AG08395 (cell line): ENCODE data around the gene WDR18.

Source experiments
- DNase-seq: peaks from one replicate; pipeline ENCODE4 v3.0.0; 2012; ENCODE audit warnings: mixed read lengths, low spot score

Gene WDR18

DNA sequence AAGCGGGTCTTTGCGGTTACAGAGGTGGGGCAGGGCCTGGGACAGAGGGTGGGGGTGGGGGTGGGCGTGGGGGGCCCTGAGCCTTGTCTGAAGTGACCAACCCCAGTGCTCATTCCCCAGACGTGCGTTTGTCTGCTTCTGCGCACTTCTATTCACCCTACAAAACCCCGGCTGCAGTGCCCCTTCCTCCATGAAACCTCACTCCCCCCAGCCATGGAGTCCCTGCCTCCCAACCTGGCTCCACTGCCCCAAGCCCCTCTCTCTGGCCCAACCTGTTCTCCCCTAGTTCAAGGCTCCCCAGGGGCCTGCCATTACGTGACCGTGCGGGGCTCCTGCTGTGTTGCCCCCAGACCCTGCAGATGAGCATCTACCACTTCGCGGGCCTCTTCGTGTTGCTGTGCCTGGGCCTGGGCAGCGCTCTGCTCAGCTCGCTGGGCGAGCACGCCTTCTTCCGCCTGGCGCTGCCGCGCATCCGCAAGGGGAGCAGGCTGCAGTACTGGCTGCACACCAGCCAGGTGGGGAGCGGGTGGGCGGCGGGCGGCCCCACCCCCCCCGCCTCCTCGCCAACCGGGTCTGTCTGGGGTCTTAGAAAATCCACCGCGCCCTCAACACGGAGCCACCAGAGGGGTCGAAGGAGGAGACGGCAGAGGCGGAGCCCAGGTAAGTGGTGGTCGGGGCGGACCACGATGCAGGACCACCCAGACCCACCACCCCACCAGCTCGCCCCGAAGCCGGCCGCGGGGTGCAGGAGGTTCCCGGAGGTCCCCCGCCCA lies 24.3 kb downstream of the WDR18 start:
- DNase-seq: no peak

DNA sequence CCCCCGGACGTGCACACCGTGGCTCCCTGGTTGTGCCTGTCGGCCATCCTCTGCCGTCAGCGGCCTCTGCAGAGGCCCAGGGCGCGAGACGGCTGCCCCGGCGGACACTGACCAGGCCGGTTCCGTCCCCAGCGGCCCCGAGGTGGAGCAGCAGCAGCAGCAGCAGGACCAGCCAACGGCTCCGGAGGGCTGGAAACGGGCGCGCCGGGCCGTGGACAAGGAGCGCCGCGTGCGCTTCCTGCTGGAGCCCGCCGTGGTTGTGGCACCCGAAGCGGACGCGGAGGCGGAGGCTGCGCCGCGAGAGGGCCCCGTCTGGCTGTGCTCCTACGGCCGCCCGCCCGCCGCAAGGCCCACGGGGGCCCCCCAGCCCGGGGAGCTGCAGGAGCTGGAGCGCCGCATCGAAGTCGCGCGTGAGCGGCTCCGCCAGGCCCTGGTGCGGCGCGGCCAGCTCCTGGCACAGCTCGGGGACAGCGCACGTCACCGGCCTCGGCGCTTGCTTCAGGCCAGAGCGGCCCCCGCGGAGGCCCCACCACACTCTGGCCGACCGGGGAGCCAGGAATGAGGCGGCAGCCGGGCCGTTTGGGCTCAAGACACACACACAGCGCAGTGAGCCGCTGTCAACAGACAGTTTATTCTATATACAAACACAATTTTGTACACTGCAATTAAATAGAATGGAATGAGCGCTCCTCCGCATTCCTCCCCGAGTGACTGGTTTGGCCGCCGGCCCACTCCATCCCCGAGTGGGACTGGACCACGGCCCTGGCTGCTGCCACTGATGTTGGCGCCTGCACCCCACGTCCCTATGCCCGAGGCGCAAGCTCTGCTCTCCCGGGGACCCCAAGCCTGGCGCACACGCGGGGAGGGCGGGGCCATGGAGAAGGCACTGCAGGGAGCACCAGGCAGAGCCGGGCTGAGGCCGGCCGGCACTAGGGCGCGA lies 25.2 kb downstream of the WDR18 start:
- DNase-seq: no peak

DNA sequence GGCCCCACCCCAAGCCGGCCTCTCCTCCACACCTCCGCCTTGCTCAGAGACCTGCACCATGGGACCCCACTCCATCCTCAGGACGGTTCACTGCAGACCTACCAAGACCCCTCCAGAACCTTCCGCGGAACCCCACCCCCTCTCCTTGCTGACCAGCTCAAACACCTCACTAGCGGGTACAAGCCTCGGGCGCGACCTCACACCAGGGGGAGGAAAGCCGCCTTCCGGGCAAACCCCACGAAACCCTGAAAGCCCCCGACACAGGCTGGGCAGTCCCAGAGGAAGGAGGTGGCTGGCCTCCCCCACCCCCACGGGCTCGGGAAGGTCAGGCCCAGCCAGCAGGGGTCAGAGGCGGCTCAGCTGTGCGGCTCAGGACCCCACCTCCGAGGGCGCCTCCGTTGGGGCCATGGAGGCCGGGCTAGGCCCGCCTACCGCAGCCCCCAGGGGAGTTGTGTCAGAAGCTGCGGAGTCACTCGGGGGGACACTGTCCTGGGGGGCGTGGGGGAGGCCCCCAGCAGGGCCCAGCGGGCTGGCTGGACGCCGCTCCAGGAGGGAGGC lies 25.9 kb downstream of the WDR18 start:
- no peak for DNase-seq

DNA sequence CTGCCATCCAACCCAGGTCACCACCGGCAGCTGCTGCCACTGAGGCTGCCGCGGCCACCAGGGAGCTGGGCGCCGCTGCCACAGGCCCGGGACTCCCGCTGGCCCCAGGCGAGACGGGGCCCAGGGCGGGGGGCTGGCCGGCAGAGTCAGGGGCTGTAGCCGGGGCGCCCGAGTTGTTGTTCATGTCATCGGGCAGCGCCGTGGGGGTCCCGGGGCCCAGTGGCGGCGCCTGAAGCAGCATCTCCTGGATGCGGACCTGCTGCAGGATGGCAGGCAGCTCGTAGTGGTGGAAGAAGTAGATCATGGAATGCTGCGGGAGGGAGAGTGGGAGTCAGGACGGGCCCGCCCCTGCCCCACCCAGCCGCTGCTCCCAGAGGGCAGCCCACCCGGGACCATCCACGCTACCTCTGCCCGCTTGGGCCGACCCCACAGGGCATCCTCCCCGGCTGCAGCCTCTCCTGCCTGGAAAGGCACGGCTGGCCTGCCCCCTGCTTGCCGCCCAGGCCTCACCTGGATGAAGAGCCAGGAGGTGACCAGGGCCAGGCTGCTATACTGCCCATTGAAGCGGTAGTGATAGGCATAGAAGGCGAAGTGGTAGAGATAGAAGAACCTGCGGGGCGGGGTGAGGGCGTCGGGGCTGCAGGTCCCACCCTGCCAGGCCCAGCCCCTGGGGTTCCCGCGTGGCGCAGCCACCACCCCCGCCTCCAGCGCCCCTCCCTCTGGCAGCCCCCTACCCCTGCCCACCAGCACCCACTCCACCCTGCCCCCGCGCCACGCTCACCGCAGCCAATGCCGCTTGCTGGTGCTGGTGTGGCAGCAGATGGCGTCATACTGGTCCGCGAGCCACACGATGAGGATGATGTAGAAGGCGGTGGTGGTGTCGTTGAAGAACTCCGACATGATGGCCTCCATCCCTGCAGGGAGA lies 26.7 kb downstream of the WDR18 start:
- DNase-seq: no peak

DNA sequence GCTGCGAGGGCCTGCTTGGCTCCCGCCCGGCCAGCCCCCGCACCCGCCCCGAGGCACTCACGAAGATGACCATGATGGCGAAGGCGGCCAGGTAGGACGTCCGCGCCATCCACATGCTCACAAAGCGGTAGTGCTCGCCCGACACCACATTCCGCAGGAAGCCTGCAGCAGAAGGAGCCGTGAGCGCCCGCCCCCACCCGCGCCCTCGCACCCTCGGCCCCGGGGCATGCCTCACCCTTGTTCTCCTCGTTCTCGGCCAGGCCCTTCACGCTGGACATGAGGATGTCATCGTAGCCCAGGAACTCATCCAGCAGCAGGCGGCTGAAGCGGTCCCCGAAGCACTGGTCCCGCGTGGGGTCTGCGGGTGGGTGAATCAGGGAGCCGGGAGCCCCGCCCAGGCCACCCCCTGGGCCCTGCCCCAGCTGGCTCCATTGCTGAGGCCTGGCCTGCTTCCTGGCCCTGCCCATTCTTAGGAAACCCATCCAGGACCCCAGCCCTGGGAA lies 27.7 kb downstream of the WDR18 start:
- no peak for DNase-seq

DNA sequence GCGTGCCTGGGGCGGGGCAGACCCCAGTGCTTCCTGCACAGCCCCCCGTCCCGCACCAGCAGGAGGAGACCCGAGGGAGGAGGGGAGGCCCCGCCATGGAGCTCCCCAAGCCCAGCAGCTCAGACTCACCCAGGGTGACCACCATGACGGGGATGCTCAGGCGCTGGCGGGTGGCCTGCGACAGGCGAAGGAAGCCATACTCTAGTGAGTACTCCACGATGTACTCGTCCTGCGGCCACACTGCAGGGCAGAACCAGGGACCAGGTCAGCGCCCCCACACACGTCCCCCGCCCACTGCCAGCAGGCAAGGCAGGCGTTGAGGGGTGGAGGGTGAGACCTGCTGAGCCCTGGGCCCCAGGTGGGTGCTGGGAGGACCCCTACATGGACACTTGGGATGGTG lies 28.2 kb downstream of the WDR18 start:
- DNase-seq: no peak

DNA sequence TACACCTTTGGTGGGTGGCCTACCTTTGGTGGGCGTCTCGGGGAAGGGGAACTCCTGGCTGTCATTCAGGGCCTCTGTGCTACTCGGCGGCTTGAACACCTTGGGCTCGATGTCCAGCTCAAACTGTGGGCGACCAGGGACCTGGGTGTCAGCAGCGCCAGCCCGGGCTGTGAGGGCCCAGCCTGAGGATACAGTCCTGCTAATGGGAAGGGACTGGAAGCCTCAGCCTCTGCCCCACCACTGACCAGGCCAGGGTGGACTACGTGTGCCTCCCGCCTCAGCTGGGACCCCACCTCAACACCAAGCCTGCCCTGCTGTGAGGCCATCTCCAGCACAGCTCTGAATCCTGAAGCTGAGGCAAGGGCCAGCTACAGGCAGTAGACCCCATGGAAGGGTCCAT lies 29.1 kb downstream of the WDR18 start:
- DNase-seq: no peak

DNA sequence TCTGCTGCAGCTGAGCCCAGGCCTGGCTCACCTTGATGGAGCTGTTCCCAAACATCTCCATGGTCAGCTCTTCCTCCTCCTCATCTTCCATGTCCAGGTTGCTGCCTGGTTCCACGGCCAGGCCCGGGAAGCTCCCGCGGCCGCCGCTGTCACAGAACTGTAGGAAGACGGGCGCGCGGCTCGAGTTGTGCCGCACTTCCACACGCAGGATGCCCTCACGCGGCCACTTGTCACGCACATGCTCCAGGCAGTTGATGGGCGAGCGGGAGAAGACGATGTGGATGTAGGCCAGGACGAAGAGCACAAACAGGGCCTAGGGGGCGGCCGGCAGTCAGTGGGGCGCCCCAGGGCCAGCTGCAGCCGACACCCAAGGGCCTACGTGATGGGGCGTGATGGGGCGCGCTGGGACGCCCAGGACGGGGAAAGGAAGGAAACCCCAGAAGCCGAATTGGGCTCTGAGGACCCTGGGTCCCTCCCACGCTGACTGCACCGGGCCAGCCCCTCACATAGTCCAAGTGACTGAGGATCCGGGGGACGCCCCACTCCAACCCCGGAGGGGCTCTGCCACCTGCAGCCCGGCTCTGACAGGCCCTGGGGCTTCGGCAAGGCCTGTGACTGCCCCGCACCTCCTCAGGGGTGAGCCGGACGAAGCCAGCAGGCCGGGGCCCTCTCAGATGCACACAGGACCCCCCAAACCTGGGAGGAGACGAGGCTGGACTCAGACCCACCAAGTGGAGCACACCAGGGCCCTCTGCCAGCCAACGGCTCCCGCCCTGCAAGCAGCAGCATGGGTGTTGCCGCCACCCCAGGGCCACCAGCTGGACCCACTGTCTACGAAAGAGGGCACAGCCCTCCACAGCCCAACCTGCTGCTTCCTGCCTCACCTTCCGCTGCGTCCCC lies 30.3 kb downstream of the WDR18 start:
- DNase-seq: no peak

DNA sequence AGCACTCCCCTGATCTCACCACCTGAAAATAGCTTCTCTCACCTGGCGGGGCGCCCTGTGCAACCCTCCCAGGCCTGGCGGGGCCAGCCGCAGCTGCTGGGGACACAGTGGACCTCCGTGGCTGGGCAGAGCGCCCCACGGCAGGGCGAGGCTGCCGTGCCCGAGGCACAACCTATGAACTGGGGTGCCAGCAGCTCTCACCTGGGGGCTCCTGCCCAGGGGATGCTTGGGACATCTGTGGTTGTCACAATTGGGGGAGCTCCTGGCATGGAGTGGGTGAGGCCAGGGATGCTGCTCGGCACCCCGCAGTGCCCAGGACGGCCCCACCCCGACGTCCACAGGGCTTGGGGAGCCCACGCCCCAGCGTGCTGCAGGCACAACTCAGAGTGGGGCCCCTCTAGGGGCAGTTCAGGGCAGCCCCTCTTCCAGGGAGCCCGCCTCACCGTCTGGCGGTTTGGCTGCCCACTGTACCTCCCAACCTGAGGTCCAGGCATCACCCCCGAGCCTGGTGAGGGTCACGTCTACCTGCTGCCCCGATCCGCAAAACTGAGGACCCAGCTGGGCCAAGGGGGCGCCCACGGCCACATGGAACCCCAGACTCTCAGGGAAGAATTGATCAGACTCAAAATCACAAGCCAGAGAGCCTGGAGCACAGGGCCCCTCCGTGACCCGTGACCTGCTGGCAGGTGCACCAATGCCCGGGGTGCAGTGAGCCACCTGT lies 31.1 kb downstream of the WDR18 start:
- no peak for DNase-seq

DNA sequence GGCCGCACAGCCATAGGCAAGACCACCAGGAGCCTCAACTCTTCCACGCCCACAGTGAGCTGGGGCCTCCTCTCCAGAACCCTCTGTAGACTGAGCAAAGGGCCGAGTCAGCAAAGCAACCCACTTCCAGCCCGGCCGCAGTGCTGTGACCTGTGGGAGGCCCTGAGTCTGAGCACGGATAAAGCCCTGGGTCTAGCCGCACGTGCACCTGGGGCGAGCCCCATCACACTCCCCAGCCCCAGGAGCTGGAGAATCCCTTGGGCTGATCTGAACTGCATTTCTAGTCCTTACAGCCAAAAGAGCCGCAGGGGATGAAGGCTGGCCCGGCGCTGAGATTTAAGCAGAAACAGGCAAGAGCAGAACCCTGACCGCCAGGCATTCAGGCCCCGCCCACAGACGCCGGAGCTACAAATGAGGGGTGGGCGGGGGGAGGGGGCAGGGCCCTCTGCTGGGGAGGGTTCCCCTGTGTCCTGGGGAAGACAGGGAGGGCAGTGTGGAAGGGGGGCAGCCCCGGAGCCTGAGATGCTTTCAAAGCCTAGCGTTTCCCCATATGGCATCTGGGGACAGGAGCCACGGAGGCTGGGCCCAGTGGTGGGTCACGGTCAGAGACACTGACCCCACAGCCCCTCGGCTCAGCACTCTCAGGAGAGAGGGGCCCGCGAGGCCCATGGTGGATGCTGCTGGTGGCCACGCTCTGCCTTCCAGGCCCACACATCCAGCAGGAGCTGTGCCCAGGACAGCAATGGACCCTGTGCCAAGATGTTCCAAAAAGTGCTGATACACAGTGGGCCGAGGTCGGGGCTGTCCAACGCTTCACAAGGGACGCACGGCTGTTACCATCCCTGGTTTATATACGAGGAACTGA lies 31.9 kb downstream of the WDR18 start:
- no peak for DNase-seq

DNA sequence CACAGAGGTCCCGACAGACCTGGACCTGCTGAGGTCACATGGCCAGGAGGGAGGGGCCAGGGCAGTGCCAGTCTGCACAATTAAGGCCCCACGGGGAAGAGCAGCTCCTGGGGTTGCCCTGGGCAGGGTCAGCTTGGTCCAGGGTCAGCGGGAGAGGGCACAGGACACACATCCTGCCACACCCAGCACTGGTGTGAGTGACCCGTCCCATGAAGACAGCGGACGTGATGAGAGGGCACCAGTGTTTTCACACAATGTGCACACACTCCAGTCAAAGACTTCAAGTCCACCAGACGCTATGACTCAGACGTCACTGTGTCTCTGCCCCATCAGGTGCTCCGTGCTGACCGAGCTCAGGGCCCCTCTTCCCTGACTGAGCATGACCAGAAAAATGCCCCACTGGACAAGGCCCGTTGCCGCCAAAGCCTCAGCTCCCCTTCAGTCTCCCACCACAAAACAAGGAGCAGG lies 32.5 kb downstream of the WDR18 start:
- DNase-seq: peak; percentile 55

DNA sequence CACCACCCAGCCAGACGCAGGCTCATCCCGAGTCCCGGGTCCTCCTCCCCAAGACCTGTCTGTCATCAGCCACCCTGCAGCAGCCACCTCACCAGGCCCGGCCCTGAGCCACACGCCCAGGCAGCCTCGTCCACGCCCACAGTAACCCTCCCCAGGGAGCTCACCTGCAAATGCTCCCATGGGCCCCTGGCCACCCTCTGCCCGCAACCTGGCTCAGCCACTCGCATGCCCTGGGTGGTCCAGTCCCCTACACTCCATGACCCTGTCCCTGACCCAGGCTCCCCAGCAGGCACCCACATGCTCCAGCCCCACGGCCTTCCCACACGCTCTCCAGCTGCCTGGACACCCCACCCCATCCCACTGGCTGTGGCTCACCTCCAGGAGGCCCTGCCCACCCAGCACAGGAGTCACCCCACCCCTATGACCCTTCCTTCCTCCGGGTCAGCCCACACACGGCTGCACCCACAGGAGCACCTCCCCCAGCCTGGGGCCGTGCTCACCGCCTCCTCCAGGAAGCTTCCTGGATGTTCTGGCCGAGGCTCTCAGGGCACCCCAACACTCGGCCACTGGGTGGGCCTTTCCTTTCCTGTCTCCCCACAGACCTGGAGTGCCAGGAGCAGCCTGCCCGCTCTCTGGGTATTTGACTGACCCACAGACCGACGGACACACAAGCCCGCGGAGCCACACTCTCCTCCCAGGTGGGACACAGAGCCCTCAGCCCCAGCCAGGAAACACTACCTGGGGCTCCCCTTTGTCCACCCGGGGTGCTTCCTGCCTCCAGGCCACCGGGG lies 33.2 kb downstream of the WDR18 start:
- no peak for DNase-seq

DNA sequence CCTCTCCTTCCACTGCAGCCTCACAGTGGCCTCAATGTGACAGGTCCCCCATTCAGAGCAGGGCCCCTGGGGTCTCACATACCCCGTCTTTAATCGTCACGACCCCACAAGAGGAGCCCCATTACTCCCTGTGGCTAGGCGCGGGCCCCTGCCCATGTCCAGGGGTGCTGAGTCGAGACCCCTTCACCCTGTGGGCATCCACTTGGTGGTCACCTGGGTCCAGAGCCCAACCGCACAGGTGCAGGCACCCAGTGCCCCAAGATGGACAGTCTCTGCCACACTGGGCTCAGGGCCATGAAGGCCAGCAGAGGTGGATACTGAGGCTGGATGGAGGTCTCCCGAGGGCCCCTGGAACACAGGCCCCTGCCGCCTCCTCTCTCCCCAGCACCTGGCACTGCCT lies 33.8 kb downstream of the WDR18 start:
- no peak for DNase-seq

DNA sequence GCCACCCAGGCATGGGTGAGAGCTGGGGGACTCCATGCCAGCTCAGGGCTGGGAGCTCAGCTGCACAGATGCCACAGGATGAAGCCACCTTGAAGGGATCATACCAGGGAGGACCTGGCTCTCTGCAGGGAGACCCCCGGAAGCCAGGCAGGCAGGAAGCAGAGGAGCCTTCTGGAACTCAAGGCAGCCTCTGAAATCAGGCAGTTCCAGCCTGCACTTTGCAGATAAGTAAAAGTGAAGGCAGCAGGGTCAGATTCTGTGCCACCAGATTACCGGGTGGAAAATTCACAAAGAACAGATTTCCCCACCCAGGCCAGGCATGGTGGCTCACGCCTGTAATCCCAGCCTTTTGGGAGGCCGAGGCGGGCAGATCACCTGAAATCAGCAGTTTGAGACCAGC lies 34.2 kb downstream of the WDR18 start:
- no peak for DNase-seq

DNA sequence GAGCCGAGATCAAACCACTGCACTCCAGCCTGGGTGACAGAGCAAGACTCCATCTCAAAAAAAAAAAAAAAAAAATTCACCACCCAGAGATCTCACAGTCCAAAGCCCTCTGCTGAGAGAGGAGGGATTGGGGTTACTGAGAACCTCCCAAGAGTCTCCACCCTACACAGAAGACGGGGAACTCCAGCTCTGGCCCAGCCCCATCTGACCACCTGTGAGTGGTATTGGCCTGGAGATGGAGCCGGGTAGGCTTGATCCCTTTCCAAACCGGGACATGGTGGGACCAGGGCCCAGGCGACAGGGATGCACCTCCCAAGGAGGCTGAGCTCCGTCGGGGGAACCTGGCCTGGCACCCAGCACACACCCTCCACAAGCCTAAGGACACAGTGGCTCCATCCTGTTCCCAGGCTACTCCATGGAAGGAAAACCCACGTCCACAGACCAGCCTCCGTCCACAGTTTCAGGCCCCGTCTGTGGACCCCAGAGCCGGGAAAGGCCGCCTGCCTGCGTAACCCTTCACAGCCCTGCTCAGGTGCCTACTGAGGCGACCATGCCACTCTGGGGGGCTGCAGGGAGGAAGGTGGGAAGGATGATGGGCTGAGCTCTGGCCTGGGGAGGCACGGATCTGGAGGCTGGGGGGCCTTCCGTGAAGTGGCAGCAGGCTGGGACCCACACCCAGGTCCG lies 34.9 kb downstream of the WDR18 start:
- no peak for DNase-seq

DNA sequence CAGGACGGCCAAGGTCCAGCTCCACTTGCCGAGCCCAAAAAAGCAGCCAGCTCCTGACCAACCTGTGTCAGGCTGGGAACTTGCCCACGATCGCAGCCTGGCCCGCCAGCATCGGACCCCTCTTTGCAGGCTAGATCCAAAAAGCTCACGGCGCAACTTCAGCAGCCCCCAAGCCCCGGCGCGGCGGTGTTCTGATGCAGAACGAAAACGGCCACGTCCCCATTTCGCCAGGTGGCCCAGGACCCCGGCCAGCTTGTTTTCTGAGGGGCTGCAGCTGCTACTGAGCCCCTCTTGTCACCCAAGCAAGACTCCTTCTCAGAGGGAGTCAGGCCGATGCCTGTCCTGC lies 35.4 kb downstream of the WDR18 start:
- DNase-seq: no peak
